NT2/D1 (cell line): ENCODE measurements around the gene FNBP1L.

Source experiments
- SUZ12 ChIP-seq: IDR thresholded peaks from 2 replicates; pipeline ENCODE4 v1.6.1; 2011; ENCODE audit not compliant: insufficient read length, insufficient read depth; ENCODE audit errors: extremely low read depth
- YY1 ChIP-seq: IDR thresholded peaks from 2 replicates; pipeline ENCODE4 v1.6.1; 2011; ENCODE audit not compliant: insufficient read length, insufficient read depth
- ZNF274 ChIP-seq: IDR thresholded peaks from 2 replicates; pipeline ENCODE4 v1.6.1; 2011; ENCODE audit warnings: mild to moderate bottlenecking, low read depth, low read length

- no peak for TF ChIP-seq ZNF274
- TF ChIP-seq SUZ12: no peak
- TF ChIP-seq YY1: no peak
Observed at GRCh38 chr1:93441589-93441988, 6.3 kb upstream of the FNBP1L start.
